B cell (primary cell): Measurements from ENCODE around the gene TSPO2. TPM values are rescaled to one million over a fixed set of nuclear protein-coding genes. Genes with fewer than 3 reads are reported as not detected.

Source experiments
- ATAC-seq: fragments of 200-7000 bp; cut with Tn5 transposase; one replicate; pipeline ENCODE4 v1.10.0; 2021; ENCODE audit warnings: low read depth, mild to moderate bottlenecking, moderate number of reproducible peaks, moderate library complexity
- CTCF ChIA-PET: fragments of 350-600 bp; sonication (Branson Sonifier 250); formaldehyde crosslinking; loops from one replicate; lab custom pipeline; 2021; ENCODE audit warnings: antibody characterized with exemption, inconsistent platforms; lab: Charles Lee
- POLR2A ChIA-PET: fragments of 350-600 bp; sonication (Branson Sonifier 250); formaldehyde crosslinking; loops from one replicate; lab custom pipeline; 2021; ENCODE audit warnings: antibody characterized with exemption; lab: Charles Lee
- DNase-seq: peaks from one replicate; pipeline ENCODE4 v3.0.0; 2013
- H2AFZ ChIP-seq: 2 replicates; pipeline ENCODE4 v1.6.1; 2012; ENCODE audit warnings: mild to moderate bottlenecking, low read depth, low read length; ENCODE audit not compliant: insufficient read depth, poor library complexity, severe bottlenecking
- H3K27ac ChIP-seq, 2 donors: 1 replicate in 1 of 2; 2 replicates in 1 of 2; pipeline ENCODE4 v1.5.1; 2012 to 2013; ENCODE audit warnings: low read length in 2 of 2, mild to moderate bottlenecking in 2 of 2, moderate library complexity in 1 of 2
- H3K27me3 ChIP-seq, 4 experiments: fragments of 200-600 bp in 1 of 4; sonication (generic) in 1 of 4; replicated peaks in 1 of 4; 1 replicate in 2 of 4; 2 replicates in 2 of 4; pipeline versions ENCODE4 v1.6.1 to v1.7.0; 2013 to 2016; ENCODE audit warnings: low read length in 3 of 4, mild to moderate bottlenecking in 2 of 4, mixed read lengths in 1 of 4, moderate library complexity in 1 of 4; ENCODE audit not compliant: insufficient read depth in 4 of 4, control insufficient read depth in 3 of 4; ENCODE audit errors: control extremely low read depth in 1 of 4
- H3K36me3 ChIP-seq, 2 experiments: replicated peaks in 1 of 2; 1 replicate in 1 of 2; 2 replicates in 1 of 2; pipeline versions ENCODE4 v1.6.1 to v1.7.1; 2013; ENCODE audit warnings: low read length in 1 of 2; ENCODE audit not compliant: insufficient read depth in 2 of 2, control insufficient read depth in 1 of 2; ENCODE audit errors: control extremely low read depth in 1 of 2, extremely low read depth in 1 of 2
- H3K4me1 ChIP-seq, 2 donors: fragments of 200-600 bp in 1 of 2; sonication (generic) in 1 of 2; 1 replicate in 1 of 2; 2 replicates in 1 of 2; pipeline versions ENCODE4 v1.5.1 to v1.6.1; 2013 to 2017; ENCODE audit warnings: low read length in 2 of 2; ENCODE audit not compliant: control insufficient read depth in 2 of 2, insufficient read depth in 2 of 2
- H3K4me2 ChIP-seq: replicated peaks from 2 replicates; pipeline ENCODE3; 2012; ENCODE audit warnings: mild to moderate bottlenecking, low read depth, low read length; ENCODE audit not compliant: poor library complexity, severe bottlenecking
- H3K4me3 ChIP-seq, 5 experiments: fragments of 200-600 bp in 1 of 5; sonication (generic) in 1 of 5; 1 replicate in 3 of 5; 2 replicates in 2 of 5; pipeline versions ENCODE4 v1.5.1 to v1.7.0; 2011 to 2016; ENCODE audit warnings: low read length in 4 of 5, mild to moderate bottlenecking in 4 of 5, low read depth in 2 of 5, control low read depth in 1 of 5, moderate library complexity in 1 of 5; ENCODE audit not compliant: insufficient read depth in 1 of 5; ENCODE audit errors: control extremely low read depth in 1 of 5, extremely low read depth in 1 of 5
- H3K79me2 ChIP-seq: fragments of 200-600 bp; sonication (generic); one replicate; pipeline ENCODE4 v1.6.0; 2016; ENCODE audit warnings: low read length; ENCODE audit not compliant: control insufficient read depth, insufficient read depth
- H3K9ac ChIP-seq: fragments of 200-600 bp; sonication (generic); 2 replicates; pipeline ENCODE4 v1.6.1; 2017; ENCODE audit warnings: mild to moderate bottlenecking, low read length, moderate library complexity
- H3K9me3 ChIP-seq, 3 donors: one replicate each; pipeline versions ENCODE4 v1.6.1 to v1.7.1; 2013; ENCODE audit warnings: low read length in 2 of 3; ENCODE audit not compliant: control insufficient read depth in 2 of 3, insufficient read depth in 1 of 3; ENCODE audit errors: control extremely low read depth in 1 of 3
- H4K20me1 ChIP-seq: 2 replicates; pipeline ENCODE4 v1.6.0; 2012; ENCODE audit warnings: mild to moderate bottlenecking, low read length; ENCODE audit not compliant: insufficient read depth, control insufficient read depth, poor library complexity, severe bottlenecking
- H3K27ac Mint-ChIP-seq: one replicate; pipeline ENCODE4 v1.8.0; 2021; ENCODE audit warnings: mixed read lengths
- H3K27me3 Mint-ChIP-seq: one replicate; pipeline ENCODE4 v1.8.0; 2021; ENCODE audit warnings: mixed read lengths
- H3K4me1 Mint-ChIP-seq: one replicate; pipeline ENCODE4 v1.8.0; 2021; ENCODE audit warnings: mixed read lengths
- H3K4me3 Mint-ChIP-seq: one replicate; pipeline ENCODE4 v1.8.0; 2021; ENCODE audit warnings: mixed read lengths
- H3K9me3 Mint-ChIP-seq: one replicate; pipeline ENCODE4 v1.8.0; 2022; ENCODE audit warnings: mixed read lengths; ENCODE audit not compliant: insufficient read depth
- EZH2 ChIP-seq: IDR thresholded peaks from 2 replicates; pipeline ENCODE4 v1.6.1; 2012; ENCODE audit warnings: borderline replicate concordance, low read depth, mild to moderate bottlenecking, moderate library complexity, low read length; ENCODE audit not compliant: insufficient read depth, poor library complexity, severe bottlenecking
- WGBS: methylation state at CpG from one replicate; pipeline ENCODE4 v1.1.5; 2013; ENCODE audit warnings: missing lambda C conversion rate; ENCODE audit not compliant: insufficient coverage; 5-methylcytosine and 5-hydroxymethylcytosine counted together
- intact Hi-C: fragments of 100-400 bp; cut with micrococcal nuclease; formaldehyde crosslinking; loops from one replicate; pipeline ENCODE4 v1.10.0; 2022
- polyA plus RNA-seq: library from polyadenylated mRNA; depleted of rRNA; stranded (reverse); fragments of >200 nt; gene quantifications from 2 replicates; pipeline ENCODE4 v1.2.3, GENCODE V29; 2012
- total RNA-seq, 2 donors: library from RNA; stranded (reverse); fragments of 120-200 nt in 1 of 2; gene quantifications; 1 replicate in 1 of 2; 2 replicates in 1 of 2; pipeline versions ENCODE4 v1.2.3 to v1.2.4, GENCODE V29; 2013 to 2022
- TF ChIP-seq, protein P1 (sequence below): fragments of 200-600 bp; IDR thresholded peaks from one replicate; pipeline ENCODE4 v1.8.0; 2022; ENCODE audit warnings: antibody characterized with exemption, mild to moderate bottlenecking

TSPO2 gene
- total and polyA plus RNA-seq, 2 donors (not counting 1 experiment from before 2014, with no cell fraction given) = not detected

DNA sequence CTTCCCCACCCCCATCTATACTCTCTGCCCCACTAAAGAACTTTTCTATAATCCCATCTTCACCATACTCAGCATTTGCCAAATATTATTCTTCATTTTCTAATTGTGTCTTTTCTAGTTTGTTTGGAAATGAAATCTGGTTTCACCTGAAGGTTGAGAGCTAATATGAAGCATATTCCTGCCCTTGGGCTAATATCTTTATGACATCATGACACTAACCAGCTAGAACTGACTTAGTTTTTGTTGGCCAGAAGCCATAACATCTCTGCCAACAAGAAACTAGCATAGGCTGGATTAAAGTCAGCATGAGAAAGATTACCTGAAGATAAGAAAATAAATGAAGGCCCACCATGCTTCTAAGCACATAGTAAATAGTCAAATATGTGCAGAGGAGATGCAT lies 20.0 kb upstream of the TSPO2 start:
- no peak overlapping the region for H3K27ac Mint-ChIP-seq
- no peaks in the 10 kb centered on the region for H3K9me3 Mint-ChIP-seq
- Histone ChIP-seq H3K4me2 (no peak overlapping the region), H3K9me3 (peaks cover 0 to 8% (median 0%) of the 10 kb centered on the region in 3 donors), H3K36me3 (no peaks in the 10 kb centered on the region), H3K9ac (no peak overlapping the region), H3K4me1 (peaks cover 3 to 4% of the 10 kb centered on the region in 2 donors), H3K4me3 (no peak overlapping the region), H3K79me2 (no peaks in the 10 kb centered on the region), H2AFZ (no peak overlapping the region), H3K27ac (no peak overlapping the region), H3K27me3 (peaks cover 0 to 3% (median 0%) of the 10 kb centered on the region in 4 experiments), H4K20me1 (no peaks in the 10 kb centered on the region)
- intact Hi-C loops = loop anchor here (10.0 kb wide), 1 partner anchor 1157 kb away; no protein-coding TSS in a partner anchor
- peaks cover 7% of the 10 kb centered on the region for H3K27me3 Mint-ChIP-seq
- POLR2A ChIA-PET = no interaction called here
- TF ChIP-seq EZH2 = no peak
- TF ChIP-seq, protein P1, sequence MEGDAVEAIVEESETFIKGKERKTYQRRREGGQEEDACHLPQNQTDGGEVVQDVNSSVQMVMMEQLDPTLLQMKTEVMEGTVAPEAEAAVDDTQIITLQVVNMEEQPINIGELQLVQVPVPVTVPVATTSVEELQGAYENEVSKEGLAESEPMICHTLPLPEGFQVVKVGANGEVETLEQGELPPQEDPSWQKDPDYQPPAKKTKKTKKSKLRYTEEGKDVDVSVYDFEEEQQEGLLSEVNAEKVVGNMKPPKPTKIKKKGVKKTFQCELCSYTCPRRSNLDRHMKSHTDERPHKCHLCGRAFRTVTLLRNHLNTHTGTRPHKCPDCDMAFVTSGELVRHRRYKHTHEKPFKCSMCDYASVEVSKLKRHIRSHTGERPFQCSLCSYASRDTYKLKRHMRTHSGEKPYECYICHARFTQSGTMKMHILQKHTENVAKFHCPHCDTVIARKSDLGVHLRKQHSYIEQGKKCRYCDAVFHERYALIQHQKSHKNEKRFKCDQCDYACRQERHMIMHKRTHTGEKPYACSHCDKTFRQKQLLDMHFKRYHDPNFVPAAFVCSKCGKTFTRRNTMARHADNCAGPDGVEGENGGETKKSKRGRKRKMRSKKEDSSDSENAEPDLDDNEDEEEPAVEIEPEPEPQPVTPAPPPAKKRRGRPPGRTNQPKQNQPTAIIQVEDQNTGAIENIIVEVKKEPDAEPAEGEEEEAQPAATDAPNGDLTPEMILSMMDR = no peak
- H3K4me1 Mint-ChIP-seq = peaks cover 3% of the 10 kb centered on the region
- ATAC-seq (no peak), DNase-seq (no peak)
- H3K4me3 Mint-ChIP-seq = no peak overlapping the region
- CTCF ChIA-PET = no interaction called here

DNA sequence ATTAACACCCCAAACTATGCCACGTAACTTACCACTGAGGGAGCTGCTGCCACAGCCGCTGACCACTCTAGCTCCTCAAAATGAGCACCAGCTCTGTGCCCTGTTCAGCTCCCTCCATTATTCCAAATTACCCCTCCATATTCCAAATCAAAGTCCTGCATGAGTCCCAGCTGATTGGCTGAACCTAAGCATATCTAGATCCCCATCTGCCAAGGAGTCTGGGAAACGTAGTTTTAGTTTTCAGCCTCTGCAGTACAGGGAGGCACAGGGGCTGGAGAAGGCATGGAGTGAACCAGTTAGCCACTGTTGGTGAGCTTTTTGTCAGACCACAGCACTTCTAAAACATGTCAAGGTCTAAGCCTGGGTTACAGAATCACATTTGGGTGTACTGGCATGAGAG lies 19.2 kb upstream of the TSPO2 start:
- Histone ChIP-seq H3K4me1 (peaks cover 9 to 11% of the 10 kb centered on the region in 2 donors), H3K36me3 (no peaks in the 10 kb centered on the region), H3K4me3 (no peak overlapping the region), H4K20me1 (no peaks in the 10 kb centered on the region), H3K9me3 (peaks cover 0 to 4% (median 0%) of the 10 kb centered on the region in 3 donors), H3K9ac (no peak overlapping the region), H3K4me2 (no peak overlapping the region), H2AFZ (no peak overlapping the region), H3K79me2 (no peaks in the 10 kb centered on the region), H3K27ac (no peak overlapping the region), H3K27me3 (peaks cover 0 to 3% (median 0%) of the 10 kb centered on the region in 4 experiments)
- Mint-ChIP-seq H3K27ac (no peak overlapping the region), H3K9me3 (no peaks in the 10 kb centered on the region), H3K27me3 (peaks cover 7% of the 10 kb centered on the region), H3K4me1 (peaks cover 10% of the 10 kb centered on the region), H3K4me3 (no peak overlapping the region)
- ATAC-seq = no peak
- intact Hi-C loops = loop anchor here (10.0 kb wide), 1 partner anchor 1158 kb away; no protein-coding TSS in a partner anchor
- TF ChIP-seq, protein P1 = no peak
- TF ChIP-seq EZH2 = no peak
- no peak for DNase-seq
- WGBS = 98% methylated on average over 3 of the region's 3 CpGs
- ChIA-PET POLR2A (no interaction called here), CTCF (no interaction called here)
